SKM-1 (cell line): ENCODE measurements around the gene DNMT3A.

Experiments
- DNase-seq: peaks from one replicate; lab custom pipeline; 2025; ENCODE audit not compliant: unreplicated experiment; lab: John Stamatoyannopoulos, UW

The DNMT3A gene

GRCh38 chr2:25341753-25342371, at the start of gene DNMT3A:
Gene DNMT3A (minus strand): TSS chr2:25341925. CDS start chr2:25313984, 27,941 bp downstream.
- no peak for DNase-seq

DNA sequence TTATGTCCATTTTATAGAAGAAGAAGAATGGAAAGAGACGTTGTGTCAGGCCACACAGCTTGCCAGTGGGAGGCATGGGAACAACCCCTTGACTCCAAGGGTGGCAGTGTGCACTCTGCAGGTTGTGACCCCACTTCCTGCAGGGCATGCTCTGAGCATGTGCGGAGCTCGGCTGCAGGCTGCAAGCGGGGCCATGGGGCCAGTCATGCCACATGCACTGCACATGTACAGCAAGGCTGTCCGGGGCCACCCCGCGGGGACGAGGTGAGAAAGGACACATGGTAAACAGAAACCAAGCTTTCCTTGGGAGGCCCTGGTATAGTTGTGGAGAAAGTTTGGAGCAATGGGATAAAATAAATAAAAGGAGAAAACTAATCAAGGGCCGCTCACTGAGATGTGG, 47.4 kb upstream of the DNMT3A start:
- DNase-seq, result no peak

DNA sequence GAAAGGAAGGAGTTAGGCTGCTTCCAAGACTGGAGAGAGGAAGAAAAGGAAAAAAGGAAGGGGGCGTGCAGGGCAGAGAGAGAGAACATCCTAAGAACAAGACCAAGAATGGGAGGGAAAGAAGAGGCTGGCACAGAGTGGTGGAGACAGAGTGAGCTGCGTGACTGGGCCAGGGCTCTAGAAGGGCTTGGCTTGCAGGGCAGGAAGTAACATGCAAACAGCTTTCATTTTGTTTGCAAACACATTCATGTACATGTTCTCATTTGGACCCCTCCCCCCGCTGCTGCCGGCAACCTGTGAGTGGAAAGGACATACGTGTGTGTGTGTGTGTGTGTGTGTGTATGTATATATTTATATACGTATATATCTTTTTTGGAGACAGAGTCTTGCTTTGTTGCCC, 46.8 kb upstream of the DNMT3A start:
- DNase-seq, result no peak

GRCh38 chr2:25387876-25388449, 46.2 kb upstream of the DNMT3A start:
- no peak for DNase-seq

DNA sequence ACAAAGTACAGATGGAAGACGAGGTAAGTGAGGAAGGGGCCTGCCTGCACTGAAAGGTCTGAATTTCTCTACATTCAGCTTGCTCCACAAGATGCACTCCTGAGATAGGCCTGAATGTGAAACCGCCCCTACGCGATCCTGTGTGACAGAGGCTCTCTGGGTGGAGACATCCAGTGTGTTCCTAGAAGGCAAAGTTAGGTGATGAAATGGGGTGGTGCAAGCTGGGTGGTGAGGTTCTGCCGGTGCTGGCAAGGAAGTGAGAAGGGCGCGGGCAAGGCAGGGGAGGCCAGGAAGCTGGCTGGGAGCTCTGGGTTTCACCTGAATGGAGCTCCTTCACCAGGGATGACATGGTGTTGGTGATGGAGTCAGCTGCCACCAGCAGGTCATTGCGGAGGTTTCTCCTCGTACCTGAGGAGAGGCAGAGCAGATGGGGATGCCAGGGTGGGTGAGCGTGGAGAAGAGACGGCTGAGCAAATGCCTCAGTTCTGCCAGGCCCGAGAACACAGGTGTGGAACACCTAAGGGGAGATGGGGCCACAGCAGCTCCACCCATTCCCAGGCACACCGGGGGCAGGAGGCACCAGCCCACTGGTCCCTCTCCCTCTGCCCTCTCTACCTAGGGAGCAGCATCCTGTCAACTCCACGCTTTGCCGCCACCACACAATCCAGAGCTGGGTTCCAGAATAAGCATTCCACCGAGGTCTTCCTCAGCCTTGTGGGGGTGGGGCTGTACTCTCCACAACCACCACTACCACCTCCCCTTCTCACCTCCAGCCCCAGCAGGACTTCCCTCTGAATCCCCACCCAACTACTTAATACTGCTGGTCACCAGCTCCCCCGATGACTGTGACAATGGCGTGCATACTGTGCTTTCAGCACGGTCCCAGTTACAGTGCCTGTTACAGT, 45.5 kb upstream of the DNMT3A start:
- DNase-seq, result no peak

GRCh38 chr2:25385910-25386309, 44.2 kb upstream of the DNMT3A start:
- no peak for DNase-seq

DNA sequence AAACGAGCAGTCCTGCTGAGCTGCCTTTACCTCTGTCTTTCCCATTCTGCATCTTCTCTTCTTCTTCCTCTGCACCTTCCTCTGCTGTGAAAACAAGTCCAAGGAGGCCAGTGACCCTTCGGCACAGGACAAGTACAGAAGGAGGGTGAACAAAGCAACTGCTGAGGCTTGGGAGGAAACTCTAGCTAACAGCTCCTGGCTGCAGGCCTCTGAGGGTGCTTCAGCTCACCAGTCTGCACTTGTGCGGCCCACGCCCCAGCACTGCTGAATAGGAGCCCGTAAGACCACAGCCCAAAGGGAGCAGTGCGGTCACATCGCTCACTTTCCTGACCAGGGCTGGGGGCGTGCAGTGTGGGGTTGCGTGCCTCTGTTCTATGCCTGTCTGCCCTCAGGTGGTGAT, 42.1 kb upstream of the DNMT3A start:
- DNase-seq, result no peak

- DNase-seq, result no peak
Observed at GRCh38 chr2:25381502-25381901, 39.8 kb upstream of the DNMT3A start.

GRCh38 chr2:25380586-25381375, 39.1 kb upstream of the DNMT3A start:
- DNase-seq, result no peak

- DNase-seq, result no peak
Observed at GRCh38 chr2:25380023-25380422, 38.3 kb upstream of the DNMT3A start.

DNA sequence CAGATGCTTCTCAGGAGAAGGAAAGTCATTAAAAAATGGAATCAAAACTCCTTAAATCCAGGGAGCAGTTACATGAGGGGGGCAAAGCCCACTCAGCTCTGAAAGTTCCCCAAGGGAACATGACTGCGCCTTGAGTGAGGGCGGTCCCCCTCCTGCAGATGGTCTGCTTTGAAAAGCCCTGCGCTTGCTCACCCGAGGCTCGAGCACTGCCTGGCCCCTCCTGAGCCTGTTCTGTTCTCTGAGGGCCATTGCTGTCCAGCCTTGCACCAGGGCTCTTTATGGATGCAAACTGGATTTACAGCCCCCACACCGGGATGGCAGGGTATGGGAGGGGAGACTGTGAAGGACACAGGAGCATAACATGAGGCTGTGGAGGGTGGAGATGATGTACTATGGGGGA, 37.8 kb upstream of the DNMT3A start:
- no peak for DNase-seq

DNA sequence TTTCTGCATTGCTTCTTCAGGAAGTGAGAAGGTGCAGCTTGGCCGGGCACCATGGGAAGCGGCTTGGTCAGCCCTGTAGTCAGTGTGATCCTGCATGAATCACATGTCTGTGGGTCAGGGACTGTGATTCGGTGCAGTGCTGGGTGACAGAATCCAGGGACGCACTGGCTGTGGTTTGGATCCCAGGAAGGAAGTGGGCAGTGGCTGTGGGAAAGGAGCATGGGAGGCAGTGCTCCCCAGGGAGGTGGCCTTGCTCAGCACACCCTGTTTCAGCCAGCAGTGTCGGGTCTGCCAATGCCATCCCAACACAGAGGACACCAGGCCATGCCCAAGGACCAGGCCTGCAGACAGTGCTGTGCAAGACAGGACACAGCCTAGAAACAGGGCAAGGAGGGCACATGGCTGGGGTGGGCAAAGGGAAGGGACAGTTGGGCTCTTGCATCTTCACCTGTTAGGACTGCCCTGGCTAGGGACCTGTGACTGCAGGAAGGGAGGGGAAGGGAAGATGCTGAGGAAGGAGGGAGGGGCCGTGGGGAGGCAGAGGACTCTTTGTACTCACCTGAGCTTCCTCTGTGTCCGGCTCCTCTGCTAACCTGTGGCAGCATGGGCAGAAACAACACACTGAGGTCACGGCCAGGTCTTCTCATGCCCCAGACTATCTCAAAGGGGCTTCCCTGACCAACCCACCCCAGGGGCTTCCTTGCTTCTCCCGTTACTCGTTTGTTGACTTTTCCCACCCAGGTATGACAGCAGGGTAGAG, 37.2 kb upstream of the DNMT3A start:
- no peak for DNase-seq

DNA sequence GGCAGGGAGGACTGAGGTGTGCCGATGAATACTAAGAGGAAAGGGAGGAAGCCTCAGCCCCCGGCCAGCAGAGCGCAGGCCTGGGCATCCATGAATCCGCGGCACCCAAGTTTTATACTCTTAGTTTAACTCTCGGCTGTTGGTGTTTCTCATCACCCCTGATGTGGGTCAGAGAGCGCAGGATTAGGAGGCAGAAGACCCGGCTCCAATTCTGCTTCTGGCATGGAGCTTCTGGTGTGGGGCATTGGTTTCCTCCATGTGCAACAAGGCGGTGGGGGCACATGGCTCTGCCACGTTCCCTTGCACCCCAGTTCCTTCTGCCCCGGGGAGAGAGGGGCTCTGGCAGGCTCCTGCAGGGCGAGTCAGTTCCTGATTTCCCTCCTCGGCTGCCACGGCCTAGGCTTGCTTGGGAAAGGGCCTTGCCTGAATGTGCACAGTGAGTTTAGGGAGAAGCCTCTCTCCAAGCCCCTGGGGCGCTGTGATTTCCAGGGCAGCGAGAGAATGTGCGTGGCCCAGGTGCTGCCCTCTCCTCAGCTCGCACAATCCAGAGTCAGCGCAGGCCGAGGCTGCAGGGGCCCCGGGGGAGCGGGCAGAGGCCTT, 36.2 kb upstream of the DNMT3A start:
- DNase-seq, result no peak

- peak; percentile 69 for DNase-seq
Observed at GRCh38 chr2:25376750-25377621, 35.3 kb upstream of the DNMT3A start.

DNA sequence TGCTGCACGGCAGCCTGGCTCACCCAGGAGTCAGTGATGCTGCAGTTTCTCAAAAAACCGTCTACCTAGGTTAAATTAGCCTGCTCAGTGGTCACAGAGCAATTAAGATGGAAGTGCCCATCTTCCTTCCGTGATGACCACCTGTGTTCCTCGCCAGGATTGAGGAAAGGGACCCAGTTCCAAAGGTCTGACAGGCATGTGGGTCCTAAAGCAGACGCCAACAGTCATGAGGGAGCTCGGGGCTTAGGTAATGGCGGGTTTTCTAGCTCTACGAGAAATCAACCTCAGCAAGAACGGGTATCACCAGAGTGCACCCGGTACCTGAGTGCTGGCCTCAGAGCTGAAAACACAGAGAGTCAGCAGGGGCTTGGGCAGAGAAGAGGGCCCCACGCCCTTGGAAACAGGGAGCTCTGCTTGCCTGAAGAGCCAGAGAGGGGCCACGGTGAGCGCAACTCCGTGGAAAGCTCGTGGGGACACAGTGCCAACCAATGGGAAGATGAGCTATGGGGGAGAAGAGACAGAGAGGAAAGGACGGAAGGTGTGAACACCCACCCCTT, 34.3 kb upstream of the DNMT3A start:
- DNase-seq, result no peak

DNA sequence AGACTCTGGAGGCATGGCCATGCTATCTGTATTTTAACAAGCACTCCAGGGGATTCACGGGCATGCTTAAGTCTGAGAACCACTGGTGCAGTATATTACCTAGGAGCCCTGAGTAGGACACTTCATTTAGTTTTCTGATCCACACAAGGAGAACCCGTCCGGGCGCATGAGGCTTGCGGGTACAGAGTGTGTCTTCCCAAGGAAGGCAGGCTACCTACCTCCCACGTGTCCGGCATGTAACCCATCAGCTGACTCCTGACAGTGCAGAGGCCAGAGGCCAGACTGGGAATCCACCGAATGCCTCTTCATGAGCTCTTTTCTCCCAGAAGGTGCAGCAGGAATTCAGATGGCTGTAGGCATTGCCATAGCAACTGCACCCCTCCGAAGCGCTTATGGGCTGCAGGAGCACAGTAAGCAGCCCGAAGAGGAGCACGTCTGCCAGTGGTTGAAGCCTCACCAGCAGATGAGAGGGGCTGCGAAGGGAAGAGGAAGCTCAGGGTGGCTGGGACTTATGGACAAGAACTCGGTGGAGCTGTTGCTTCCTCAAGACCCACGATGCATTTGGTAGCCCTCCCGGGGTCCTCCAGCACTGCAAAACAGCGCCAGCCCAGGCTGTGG, 33.8 kb upstream of the DNMT3A start:
- no peak for DNase-seq

GRCh38 chr2:25374827-25375226, 33.1 kb upstream of the DNMT3A start:
- DNase-seq, result no peak

- no peak for DNase-seq
Observed at GRCh38 chr2:25374411-25374810, 32.7 kb upstream of the DNMT3A start.
